NCI-H774 (cell line): ENCODE measurements around the gene HSPG2.
"Not testable (repeated sequence)": the region's sequence is repeated elsewhere in the genome, so short reads cannot be mapped to it uniquely, and the experiment has no call there.

Experiments used
- DNase-seq: peaks from one replicate; lab custom pipeline; 2025; lab: John Stamatoyannopoulos, UW

Gene HSPG2

DNA sequence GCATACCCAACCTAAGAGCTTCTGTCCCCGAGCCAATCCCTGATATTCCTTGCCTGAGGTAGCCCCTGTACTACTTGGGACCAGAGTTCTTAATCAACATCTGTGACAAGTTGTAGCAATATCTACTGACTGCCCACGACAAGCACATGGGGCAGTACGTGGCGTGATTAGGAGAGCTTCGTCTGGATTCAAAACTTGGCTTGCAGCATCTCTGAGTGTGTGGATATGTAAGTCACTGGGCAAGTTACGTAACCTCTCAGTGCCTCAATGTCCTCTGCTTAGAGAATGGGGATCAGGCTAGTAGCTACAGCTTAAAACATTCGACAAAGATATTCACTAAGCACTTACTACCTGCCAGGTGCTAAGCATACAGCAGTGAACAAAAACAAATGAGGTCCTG lies 5.0 kb downstream of the HSPG2 start:
- DNase-seq, result no peak

DNA sequence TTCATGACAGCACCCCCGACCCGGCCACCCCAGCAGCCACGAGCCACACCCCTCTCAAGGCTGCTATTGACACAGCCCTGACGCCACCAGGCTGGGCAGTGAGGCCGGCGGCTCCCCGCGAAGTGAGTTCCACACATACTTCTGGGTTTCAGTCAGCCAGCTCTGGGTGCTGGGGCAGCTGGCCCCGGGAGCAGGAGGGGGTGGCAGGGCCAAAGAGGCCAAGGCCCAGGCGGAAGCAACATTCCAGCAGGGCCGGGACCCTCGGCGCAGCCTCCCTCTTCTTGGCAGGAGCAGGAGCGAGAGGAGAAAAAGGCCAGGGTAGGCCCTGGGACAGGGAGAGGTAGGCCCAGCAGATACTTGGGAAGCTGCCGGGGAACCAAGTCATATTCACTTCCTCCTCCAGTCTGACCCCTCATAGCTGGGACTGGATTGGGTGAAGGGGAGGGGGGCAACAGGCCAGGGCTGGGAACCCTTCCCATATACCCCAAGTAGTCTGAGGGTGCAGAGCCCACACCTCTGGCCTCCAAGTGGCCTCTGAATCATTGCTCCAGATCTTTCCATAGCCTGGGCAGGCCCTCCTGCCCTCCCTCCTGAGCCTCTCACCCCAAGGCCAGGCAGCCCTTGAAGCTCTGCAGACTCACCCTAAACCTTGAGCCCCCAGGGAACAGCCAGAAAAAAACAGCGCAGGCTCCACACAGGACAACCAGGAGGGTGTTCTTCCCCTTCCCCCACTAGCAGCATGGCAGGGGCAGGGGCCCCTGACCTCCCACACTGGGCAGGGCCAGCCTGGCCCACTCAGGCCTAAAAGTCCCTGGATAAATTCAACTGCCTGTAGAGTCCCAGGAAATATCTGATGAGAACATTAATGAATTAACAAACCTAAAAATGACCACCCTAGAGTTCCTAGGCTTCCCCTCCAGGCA lies 5.7 kb downstream of the HSPG2 start:
- no peak for DNase-seq

DNA sequence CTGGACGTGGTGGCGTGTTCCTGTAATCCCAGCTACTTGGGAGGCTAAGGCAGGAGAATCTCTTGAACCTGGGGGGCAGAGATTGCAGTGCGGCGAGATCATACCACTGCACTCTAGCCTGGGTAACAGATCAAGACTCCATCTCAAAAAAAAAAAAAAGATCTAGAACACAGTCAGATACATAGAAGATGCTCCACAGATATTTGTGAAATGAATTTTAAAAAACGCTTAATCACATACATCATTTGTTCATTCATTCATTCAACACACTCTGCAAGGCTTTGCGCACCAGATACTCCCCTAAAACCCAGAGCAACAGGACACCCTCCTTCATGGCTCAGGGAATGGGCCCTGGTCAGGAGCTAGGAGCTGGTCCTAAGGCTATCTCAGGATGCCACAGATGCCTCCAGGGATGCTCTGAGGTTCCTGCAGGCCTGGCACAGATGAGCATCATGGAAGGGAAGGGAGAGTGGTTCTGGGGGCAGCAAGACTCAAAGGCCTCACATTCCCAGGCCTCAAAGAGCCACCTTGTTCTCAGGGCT lies 6.4 kb downstream of the HSPG2 start:
- no peak for DNase-seq

DNA sequence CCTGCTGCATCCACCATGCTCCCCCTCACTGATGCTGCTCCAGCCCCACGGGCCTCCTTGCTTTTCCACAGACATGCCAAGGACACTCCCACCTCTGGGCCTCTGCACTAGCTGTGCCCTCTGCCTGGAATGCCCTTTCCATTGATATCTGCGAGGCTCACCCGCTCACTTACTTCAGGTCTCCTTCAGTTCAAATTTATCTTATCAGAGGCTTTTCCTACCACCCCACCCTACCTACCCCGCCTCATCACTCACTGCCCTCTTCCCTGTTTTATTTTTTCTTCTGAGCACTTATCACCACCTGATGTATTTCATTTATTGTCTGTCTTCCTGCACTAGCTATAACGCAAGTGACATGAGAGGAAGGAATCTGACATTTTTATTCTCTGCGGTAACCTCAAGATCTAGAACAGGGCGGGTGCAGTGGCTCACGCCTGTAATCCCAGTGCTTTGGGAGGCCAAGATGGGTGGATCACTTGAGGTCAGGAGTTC lies 7.0 kb downstream of the HSPG2 start:
- no peak for DNase-seq

DNA sequence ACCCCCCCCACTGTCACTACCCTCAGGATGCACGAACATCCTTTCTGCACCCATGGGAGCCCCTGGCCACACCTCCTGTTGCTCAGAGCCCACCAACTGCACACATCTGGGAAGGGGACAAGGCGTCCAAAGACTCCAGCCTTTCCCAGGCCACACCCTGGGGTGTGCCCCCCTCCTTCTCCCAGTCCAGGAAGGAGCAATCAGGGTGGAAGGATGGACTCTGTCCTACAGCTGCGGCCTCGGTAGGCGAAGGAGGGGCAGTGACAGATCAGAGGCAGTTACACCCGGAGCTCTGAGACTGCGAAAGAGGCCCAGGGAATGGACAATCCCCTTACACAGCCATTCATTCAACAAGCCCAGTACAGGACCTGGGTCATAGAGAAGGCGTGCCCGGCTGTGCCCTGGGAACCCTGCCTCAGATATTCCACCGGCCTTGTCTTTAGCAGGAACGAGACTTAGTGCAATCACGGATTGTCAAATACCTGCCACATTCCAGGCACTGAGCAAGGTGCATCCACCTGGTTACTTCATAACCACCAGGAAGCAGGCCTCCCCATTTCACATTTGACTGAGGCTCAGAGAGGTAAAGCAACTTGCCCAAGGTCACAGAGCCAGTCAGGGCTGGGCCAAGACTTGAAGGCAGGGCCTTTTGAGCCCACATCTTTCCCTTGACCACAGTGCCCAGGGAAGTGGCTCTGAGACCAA lies 9.4 kb downstream of the HSPG2 start:
- no peak for DNase-seq

DNA sequence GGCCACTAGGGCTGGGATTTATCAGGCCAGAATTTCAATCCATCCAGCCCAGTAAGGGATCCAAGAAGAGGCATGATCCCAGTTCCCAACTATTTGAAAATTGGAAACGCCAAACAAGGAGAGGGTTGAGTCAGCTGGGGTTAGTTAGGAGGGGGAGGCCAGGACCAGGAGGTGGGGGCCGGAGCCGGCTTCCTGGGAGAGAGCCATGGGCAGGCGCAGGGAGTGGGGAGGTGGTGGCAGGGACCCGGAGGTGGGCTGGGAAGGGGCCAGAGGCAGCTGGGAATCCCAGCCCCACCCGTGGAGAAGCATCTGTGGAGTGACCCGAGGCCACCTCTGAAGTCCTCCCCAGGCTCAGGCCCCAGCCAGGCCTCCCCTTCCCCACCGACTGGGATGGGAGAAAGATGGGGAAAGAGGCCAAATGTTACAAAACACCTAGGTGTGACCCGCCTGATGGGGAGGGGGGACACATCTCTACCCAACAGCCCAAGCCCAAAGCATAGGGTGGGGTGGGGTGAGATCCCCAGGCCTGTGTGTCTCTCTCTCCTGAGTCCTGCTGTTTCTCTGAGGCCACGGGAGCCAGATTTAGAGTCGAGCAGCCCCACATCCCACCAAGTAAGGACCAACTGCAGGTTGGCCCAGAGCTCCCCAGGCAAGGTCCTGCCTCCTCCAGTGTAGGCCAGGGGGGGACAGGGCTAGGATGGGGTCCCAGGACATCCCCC lies 10.1 kb downstream of the HSPG2 start:
- no peak for DNase-seq

DNA sequence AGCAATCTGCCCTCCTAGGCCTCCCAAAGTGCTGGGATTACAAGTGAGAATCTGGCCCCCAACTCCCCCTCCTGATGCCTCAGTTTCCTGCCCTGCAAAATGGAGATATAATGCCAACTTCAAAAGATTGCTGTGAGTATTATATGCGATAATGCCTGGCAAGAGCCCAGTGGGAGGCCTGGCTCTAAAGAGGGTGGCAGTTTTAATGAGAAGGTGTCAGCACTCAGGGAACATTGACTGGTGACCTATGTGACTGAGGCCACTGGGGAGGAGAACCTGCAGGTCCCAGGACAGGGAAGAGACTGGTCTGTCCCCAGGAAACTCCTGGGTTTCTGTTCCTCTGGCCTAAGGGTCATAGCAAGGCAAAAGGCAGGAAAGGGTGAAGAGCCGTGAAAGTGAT lies 11.0 kb downstream of the HSPG2 start:
- no peak for DNase-seq

DNA sequence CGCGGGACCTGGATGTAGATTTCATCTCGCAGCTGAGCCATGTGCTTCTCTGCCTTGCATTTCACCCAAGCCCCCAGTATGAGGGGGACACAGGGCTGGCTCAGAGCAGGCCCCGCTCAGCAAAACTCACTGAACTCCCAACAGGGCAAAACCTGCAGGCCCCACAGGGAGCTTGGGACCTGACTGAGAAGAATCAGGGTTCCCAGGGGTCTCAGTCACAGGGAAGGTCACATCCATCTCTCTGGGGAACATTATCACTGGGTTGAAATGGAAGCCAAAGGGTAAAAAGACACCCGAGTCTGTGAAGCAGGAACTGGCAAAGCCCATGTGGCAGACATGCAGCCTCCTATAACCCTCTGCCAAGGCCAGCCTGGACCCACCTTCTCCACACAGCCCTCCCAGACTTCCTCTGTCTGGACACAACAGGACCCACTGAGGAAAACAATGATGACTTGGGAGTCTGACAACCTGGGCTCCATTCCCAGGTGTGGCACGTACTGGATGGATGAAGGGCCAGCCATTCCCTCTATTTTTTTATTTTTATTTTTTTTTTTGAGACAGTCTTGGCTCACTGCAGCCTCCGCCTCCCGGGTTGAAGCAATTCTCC lies 11.7 kb downstream of the HSPG2 start:
- no peak for DNase-seq

DNA sequence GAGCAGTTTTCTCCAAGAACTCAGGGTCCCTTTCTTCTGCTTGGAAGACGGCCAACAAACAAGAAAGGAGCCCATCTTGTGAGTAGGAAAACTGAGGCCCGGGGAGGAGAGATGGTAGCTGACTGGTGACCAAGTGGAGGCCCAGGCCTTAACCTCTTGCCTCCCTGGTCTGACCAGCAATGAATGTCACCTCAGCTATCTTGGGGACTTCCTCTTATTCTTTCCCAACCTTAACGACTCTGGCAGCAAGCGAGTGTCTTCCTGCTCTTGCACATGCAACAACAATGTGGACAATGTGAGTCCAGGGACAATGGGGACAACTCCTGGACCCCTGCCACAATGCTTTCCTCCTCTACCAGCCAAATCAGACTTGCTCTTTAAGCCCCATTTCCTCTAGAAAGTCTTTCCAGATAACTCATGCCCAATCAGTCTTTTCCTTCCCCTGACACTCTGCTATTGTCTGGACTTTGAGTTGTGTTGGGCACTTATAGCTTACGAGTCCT lies 12.6 kb downstream of the HSPG2 start:
- no peak for DNase-seq

DNA sequence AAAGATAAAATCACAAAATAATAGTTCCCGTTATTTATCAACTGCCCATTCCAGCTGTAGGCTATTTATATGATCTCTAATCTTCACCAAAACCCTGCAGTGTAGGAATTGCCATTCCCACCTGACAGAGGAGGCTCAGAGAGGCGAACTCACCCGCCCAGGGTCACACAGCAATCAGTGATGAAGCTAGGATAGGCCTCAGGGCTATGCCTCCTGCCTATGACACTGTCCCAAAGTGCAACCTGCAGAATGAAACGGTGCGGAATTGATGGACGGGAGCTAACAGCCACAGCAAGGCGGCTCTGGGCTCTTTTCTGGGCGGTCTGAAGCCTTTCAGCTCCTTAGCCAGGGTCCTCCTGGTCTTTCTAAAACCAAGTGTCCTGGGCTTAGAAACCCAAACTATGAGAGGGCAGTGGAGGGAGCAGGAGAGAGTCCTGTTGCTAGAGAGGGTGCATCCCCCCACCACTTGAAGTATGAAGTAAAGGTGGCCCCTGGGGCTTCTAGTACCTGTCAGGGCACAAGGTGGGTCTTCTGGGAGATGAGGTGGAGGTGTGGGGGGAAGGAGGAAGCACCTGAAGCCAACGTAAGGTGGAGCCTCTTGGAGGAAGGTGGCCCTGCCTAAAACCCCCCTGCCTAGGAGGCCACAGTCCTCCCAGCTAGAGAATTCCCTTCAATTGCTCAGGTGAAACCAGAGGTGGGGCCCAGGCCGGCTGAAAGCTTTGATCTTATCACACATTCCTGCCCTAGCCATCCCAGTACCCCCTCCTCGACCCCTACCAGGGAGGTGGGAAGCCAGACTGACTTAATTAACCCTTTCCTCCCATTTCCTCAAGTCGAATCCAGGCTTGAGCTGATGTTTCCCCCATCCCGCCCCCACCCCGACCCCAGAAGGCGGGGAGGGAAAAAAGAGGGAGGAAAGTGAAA lies 14.8 kb downstream of the HSPG2 start:
- no peak for DNase-seq

DNA sequence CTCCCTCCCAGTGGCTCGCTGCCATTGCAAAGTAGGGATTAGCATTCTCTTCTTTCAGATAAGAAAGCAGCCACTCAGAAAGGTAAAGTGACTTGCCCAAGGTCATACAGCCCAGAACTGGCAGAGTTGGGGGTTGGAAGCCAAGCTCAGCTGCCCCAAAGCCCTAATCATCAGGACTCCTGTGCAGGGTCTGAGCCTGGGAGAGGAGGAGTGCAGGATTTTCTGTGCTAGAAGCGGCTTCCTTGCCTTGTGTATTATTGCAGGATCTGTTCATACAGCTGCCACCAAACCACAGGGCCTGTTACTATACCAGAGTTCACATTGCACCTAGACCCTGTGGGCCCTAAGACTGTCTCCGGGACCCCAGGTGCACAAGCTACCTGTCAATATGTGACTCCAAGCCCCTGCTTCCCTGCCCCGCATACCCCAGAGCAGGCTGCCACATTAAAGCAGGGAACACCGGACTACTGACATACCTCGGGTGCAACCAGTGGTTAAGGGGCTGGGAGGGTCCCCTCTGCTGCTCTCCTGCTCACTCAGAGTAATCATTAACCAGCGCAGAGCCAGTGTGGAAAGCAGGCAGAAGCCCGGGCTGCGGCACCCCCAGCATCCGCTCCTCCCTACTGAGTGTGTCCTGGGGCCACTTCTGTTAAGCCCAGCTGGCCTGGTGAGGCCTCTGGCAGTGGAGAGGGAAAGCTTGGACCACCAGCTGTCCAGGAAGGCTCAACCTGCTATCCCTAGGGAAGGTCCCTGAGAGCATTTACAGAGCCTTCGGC lies 15.8 kb downstream of the HSPG2 start:
- DNase-seq, result no peak

DNA sequence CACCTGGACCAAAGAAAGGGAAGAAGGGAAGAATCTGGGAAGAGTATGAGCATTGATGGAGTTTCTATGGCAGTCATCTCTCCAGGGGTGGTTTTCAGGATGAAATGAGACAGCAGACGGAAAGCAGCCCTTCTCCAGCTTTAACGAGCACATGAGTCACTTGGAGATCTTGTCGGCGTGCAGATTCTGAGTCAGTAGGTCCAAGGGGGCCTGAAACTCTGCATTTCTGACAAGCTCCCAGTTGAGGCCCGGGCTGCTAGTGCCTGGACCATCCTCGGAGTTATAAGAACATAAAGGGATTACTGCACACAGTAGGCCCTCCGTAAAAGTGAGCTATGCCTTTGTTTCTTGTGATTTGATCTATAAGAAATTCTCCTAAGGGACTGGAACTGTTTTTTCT lies 17.6 kb downstream of the HSPG2 start:
- DNase-seq, result no peak

DNA sequence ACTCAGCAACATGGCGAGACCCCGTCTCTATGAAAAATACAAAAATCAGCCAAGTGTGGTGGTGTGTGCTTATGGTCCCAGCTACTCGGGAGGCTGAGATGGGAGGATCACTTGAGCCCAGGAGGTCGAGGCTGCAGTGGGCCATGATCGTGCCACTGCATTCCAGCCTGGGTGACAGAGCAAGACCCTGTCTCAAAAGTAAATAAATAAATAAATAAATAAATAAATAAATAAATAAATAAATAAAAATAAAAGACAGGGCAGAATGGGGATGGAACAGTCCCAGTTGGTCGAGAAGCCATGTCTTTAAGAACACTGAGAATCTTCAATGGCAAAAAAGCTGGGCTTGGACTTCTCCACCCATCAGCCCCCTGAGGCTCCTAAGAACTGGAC lies 19.9 kb downstream of the HSPG2 start:
- not testable (repeated sequence) for DNase-seq

DNA sequence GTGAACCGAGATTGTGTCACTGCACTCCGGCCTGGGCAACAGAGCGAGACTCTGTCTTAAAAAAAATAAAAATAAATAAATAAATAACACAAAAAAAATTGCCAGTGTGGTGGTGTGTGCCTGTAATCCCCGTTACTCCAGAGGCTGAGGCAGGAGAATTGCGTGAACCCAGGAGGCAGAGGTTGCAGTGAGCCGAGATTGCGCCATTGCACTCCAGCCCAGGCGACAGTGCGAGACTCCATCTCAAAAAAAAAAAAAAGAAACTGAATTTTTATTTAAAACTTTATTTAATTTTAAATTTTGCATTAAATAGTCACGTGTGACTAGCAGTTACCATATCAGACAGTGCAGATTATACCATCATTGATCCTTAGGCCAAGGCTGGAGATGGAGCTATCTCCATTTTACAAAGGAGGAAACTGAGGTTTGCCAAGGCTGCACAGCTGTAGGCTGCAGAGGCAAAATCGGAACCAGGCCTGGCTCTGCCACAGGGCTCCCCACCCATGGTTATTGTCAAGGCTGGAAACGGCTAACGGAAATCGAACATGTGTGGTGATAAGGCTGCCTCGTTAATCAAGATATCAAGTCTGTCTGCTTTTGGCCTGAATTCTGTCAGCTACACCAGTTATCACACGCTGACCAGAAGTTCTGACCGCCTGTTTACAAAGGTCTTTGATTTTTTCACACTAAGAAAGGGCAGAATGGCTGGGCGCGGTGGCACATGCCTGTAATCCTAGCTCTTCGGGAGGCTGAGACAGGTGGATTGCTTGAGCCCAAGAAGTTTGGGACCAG lies 20.5 kb downstream of the HSPG2 start:
- no peak for DNase-seq

DNA sequence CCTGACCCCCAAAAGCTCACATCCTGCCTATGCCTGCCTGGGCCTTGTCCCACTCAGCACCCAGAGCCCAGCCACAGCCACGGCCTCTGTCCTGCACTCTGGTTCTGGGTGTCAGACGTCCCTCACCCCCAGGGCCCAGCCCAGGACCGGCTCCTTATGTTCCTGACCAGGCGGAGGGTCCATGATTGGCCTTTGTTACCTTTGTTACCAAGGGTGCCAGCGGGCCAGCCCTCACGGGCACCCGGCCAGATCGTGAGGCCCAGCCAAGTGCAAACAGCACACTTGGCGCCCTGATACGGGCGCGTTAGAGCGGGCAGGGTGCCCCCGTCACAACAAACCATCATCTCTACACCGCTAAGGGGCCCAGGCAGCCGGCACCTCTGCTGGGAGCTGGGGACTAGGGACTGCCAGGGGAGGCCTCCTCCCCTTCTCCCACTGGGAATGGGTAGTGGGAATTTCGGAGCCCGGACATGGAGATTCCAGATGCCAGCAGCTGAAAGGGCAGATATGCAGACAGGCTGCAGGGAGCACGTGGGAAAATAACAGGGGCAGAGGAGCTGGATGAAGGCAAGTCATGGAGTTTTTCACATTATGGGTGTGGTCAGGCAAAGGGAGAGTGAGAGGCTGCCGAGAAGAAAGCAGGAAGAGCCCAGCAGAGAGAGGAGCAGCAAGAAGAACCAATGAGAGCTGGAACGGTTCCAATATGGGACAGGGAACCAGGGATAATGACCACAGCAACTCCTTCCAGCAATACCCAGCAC lies 22.1 kb downstream of the HSPG2 start:
- no peak for DNase-seq

DNA sequence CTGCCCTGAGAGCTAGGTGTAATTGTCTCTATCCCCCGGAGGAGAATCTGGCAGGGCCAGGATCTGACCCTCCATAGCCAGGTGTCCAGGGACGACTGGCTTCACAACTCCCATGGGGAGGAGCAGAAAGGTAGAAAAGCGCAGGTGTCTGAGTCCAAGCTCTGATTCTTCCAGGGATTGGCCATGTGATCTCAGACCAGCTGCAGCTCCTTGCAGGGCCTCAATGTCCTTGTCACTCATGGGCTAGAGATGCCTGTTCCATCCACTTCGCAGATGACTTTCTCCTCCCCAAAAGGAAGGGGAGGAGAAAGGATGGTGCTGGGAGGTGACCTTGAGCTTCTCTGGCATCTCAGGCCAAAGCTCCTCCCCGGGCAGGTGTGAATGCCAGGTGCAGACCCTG lies 22.7 kb downstream of the HSPG2 start:
- no peak for DNase-seq

DNA sequence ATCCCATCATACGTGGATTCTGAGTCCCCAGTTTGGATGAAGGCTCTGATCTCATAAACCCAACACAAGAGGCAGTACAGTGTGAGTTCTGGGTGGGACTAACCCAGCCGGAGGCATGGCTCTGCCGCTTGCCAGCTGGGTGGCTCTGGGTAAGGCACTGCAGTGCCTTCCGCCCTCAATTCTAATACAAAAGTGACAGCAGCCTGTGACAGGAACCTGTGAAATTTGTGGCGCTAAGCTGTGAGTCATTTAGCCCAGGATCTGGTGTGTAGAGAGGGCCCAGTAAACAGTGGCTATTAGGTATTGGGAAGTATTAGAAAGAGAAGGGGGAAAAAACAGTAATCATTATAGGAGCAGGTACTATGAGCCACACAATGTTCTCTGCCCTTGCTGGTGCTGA lies 23.3 kb downstream of the HSPG2 start:
- no peak for DNase-seq

DNA sequence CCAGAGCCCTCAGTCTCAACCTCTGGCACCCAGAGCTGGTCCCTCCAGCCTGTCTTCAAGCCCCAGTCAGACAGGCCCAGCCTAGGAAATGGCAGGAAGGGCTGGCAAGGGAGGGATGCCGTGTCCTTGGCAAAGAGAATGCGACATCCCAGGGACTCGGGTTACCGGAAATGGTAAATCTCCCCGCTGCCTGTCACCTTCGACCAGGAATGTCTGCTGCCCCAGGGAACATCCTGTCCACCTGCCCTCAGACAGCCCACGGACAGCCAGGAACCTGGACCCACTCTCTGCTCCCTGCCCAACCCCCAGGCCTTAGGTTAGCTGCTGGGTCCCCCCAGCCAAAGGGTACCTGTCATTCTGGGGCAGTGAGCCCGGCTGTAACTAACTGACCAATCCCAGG lies 23.9 kb downstream of the HSPG2 start:
- no peak for DNase-seq
